ENCODE data around the gene RBM26.
"Not testable (repeated sequence)": the region's sequence is repeated elsewhere in the genome, so short reads cannot be mapped to it uniquely, and the experiment has no call there.

RBM26 gene

DNA sequence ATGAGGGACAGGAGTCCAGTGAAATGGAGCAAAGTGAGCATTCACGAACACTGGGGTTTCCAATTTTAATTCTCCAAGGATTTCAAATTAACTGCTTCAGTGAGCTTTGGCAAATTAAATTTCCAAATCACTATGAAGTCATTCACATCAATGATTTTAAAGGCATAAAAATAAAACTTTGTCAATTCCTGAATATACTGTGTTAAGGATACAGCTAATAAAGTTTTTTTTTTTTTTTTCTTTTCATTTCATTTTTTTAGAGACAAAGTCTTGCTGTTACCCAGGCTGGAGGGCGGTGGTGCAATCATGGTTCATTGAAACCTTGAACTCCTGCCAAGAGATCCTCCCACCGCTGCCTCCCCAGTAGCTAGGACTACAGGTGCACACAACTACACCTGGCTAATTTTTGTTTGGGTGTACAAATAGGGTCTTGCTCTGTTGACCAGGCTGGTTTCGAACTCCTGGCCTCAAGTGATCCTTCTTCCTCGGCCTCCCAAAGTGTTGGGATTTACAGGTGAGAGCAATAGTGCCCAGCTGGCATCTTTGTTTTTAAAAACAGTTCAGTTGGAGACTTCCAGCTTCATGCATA, 21.9 kb downstream of the RBM26 start:
- DNase-seq = no peak

GRCh38 chr13:79382545-79383275, 23.3 kb downstream of the RBM26 start:
- DNase-seq = no peak

GRCh38 chr13:79380997-79381396, 25.1 kb downstream of the RBM26 start:
- DNase-seq = no peak

GRCh38 chr13:79379274-79379673, 26.8 kb downstream of the RBM26 start:
- DNase-seq = no peak

GRCh38 chr13:79376843-79377242, 29.2 kb downstream of the RBM26 start:
- DNase-seq = no peak

- DNase-seq = no peak
These were observed 31.5 kb downstream of the RBM26 start for GRCh38 chr13:79374578-79374977.

GRCh38 chr13:79373916-79374315, 32.1 kb downstream of the RBM26 start:
- no peak for DNase-seq

- no peak for DNase-seq
These were observed 36.8 kb downstream of the RBM26 start for GRCh38 chr13:79369226-79369625.

DNA sequence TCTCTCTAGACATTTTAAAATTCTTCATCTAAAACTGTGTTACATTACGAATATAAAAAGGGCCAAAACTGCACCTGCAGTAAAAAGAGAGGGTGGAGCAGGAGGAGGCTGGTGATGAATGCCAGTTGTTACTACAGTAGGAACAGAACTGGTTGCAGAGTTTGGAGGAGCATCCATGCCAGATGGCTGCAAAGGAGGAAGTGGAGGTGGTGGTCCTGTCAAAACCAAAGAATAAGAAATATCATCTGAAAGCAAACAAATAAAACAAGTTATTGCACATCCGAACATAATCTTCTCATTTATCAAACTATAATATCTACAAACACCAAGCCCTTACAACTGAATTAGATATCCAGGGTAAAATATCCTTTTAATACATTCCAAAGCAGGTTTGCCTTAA, 40.1 kb downstream of the RBM26 start:
- DNase-seq = no peak

- no peak for DNase-seq
These were observed 44.8 kb downstream of the RBM26 start for GRCh38 chr13:79361299-79361698.

GRCh38 chr13:79360095-79360494, 46.0 kb downstream of the RBM26 start:
- DNase-seq = no peak

DNA sequence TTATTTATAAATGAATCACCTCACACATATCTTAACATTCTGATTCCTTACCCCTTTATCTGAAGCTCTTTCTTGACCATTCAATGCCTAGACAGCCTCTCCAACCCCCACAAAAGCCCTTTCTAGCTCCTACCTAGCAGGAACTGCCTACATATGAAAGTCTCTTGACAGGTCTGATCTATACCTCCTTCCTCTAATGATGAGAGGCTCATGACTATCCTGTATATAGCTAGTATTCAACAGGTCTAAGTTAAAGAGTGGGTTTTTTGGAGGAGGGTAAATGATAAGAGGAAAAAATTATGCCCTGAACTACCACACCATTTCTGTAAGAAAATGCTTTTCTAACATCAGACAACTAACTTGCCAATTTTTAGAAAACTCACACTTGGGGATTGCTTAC, 47.0 kb downstream of the RBM26 start:
- no peak for DNase-seq

DNA sequence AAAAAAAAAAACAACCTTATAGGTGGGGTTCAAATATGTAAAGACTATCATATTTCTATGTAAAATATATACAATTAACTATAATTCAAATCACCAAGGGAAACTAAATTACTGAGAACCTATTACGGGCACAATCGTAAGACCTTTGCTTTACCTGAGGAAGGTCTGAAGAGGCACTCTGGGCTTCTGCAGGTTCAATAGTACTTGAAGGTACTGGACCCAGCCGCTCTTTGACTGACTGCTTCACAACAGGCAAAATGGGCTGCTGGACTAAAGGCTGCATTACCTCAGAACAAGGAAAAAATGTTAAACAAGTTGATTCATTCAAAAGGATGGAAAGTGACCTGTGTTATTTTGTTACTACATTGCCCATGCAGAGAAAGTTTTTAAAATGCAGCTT, 51.8 kb downstream of the RBM26 start:
- DNase-seq = no peak

DNA sequence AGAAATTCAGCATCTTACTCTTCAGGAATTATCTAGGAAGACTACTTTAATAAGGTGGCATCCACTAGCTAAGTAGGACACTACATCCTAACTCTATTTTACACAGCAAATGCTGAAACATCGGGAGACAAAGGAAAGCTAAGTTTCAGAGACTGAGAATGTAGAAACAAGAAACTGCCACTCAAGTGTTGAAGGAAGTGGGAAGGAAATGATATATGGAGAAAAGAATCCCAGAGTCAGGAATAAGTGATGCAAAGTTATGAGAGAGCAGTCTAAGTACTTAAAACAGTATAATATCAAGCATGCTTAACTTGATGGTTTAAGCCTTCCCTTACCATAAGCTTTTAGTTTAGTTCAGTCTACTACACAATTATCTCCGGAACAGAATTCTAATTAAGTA, 52.4 kb downstream of the RBM26 start:
- no peak for DNase-seq

DNA sequence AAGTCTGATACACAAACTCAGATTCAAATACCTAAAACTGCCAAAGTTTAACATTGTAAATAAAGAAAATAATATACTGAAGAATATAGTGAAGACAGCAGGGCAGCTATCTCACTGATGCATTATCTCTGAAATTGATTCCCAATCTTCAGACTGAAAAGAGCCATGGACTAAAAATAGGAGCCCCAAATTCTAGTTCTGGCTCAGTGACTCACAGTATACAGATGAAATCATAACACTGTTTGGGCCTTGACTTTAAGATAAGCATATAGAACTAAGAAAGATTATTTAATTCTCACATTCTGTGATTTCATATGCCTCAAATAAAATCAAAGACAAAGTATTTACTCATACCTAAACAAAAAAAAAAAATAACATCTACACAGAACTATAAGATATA, 53.9 kb downstream of the RBM26 start:
- no peak for DNase-seq

GRCh38 chr13:79349608-79350007, 56.4 kb downstream of the RBM26 start:
- not testable (repeated sequence) for DNase-seq

GRCh38 chr13:79349011-79349410, 57.0 kb downstream of the RBM26 start:
- no peak for DNase-seq

- DNase-seq = no peak
These were observed 59.6 kb downstream of the RBM26 start for GRCh38 chr13:79346300-79346914.

DNA sequence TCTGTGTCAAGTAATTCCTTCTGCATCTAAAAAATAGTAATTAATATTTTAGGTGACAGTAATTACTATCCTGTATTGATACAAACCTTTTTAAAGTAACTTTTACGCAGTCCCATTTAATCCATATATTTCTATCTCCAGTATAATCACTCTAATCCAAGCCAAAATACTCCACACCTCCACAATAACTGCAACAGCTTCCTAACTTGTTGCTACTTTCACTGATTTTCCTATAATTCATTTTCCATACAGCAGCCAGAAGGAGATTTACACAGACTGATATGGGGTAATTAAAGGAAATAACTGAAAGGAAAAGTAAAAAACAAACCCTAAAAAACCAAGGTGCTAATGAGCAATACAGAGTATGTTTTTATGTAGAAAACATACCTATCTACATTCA, 64.9 kb downstream of the RBM26 start:
- no peak for DNase-seq

- DNase-seq = no peak
These were observed 65.6 kb downstream of the RBM26 start for GRCh38 chr13:79340490-79340889.

DNA sequence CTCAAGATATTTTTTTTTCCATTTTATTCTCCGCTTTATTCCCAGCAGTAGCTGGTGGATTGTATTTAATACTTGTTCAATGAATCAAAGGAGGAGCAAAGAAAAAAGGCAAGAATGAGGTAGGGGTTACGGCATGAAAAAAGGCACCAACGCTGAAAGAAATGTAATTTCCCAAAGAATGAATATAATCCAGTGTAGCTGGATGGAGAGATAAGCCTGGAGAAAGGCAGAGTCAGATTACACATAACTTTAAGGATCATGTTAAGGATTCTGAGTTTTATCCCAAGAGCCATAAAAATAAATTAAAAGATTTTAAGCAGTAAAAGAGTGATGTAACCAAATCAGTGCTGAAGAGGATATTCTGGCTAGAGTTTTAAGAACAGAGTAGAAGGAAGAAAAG, 67.7 kb downstream of the RBM26 start:
- no peak for DNase-seq

- no peak for DNase-seq
These were observed 69.1 kb downstream of the RBM26 start for GRCh38 chr13:79336966-79337365.

- no peak for DNase-seq
These were observed 77.5 kb downstream of the RBM26 start for GRCh38 chr13:79328510-79328909.

- DNase-seq = no peak
These were observed 85.6 kb downstream of the RBM26 start for GRCh38 chr13:79320433-79320832.

GRCh38 chr13:79318664-79319063, 87.4 kb downstream of the RBM26 start:
- no peak for DNase-seq
